ENCODE measurements around the gene TCP1.
"Not testable (repeated sequence)": the region's sequence is repeated elsewhere in the genome, so short reads cannot be mapped to it uniquely, and the experiment has no call there.

Gene TCP1

GRCh38 chr6:159754401-159754800 lies 35.0 kb downstream of the TCP1 start:
- Mint-ChIP-seq H3K9me3 (no peaks in the 10 kb centered on the region), H3K27ac (no peak overlapping the region), H3K27me3 (ENCODE audit: low read depth) (no peaks in the 10 kb centered on the region), H3K4me3 (no peak overlapping the region), H3K36me3 (ENCODE audit: low read depth) (peaks cover 58% of the 10 kb centered on the region), H3K4me1 (ENCODE audit: low read depth) (peaks cover 14% of the 10 kb centered on the region)
- no peak for DNase-seq (ENCODE audit: low spot score)

GRCh38 chr6:159753081-159753872 lies 36.1 kb downstream of the TCP1 start:
- no peak for DNase-seq (ENCODE audit: low spot score)
- Mint-ChIP-seq H3K4me3 (no peak overlapping the region), H3K4me1 (ENCODE audit: low read depth) (peaks cover 9% of the 10 kb centered on the region), H3K36me3 (ENCODE audit: low read depth) (peaks cover 64% of the 10 kb centered on the region), H3K9me3 (no peaks in the 10 kb centered on the region), H3K27me3 (ENCODE audit: low read depth) (no peaks in the 10 kb centered on the region), H3K27ac (peak overlapping the region; percentile 5)

GRCh38 chr6:159751448-159751847 lies 38.0 kb downstream of the TCP1 start:
- H3K4me3 Mint-ChIP-seq: no peak overlapping the region
- no peaks in the 10 kb centered on the region for H3K27me3 Mint-ChIP-seq (ENCODE audit: low read depth)
- no peak overlapping the region for H3K27ac Mint-ChIP-seq
- DNase-seq (ENCODE audit: low spot score): no peak
- peaks cover 5% of the 10 kb centered on the region for H3K4me1 Mint-ChIP-seq (ENCODE audit: low read depth)
- peaks cover 60% of the 10 kb centered on the region for H3K36me3 Mint-ChIP-seq (ENCODE audit: low read depth)
- no peaks in the 10 kb centered on the region for H3K9me3 Mint-ChIP-seq

- H3K4me3 Mint-ChIP-seq; DNase-seq (ENCODE audit: low spot score); H3K27me3 Mint-ChIP-seq (ENCODE audit: low read depth); H3K4me1 Mint-ChIP-seq (ENCODE audit: low read depth); H3K9me3 Mint-ChIP-seq; H3K27ac Mint-ChIP-seq: not testable (repeated sequence)
- peaks cover 65% of the 10 kb centered on the region for H3K36me3 Mint-ChIP-seq (ENCODE audit: low read depth)
Measured at GRCh38 chr6:159748127-159748526, 41.3 kb downstream of the TCP1 start.

- no peaks in the 10 kb centered on the region for H3K27me3 Mint-ChIP-seq (ENCODE audit: low read depth)
- no peak overlapping the region for H3K27ac Mint-ChIP-seq
- no peak for DNase-seq (ENCODE audit: low spot score)
- H3K36me3 Mint-ChIP-seq (ENCODE audit: low read depth): peaks cover 67% of the 10 kb centered on the region
- H3K4me3 Mint-ChIP-seq: no peak overlapping the region
- H3K9me3 Mint-ChIP-seq: no peaks in the 10 kb centered on the region
- peaks cover 6% of the 10 kb centered on the region for H3K4me1 Mint-ChIP-seq (ENCODE audit: low read depth)
Measured at GRCh38 chr6:159746759-159747158, 42.6 kb downstream of the TCP1 start.

GRCh38 chr6:159745081-159745480 lies 44.3 kb downstream of the TCP1 start:
- Mint-ChIP-seq H3K4me1 (ENCODE audit: low read depth) (peaks cover 10% of the 10 kb centered on the region), H3K27ac (no peak overlapping the region), H3K4me3 (no peak overlapping the region), H3K36me3 (ENCODE audit: low read depth) (peaks cover 73% of the 10 kb centered on the region), H3K9me3 (no peaks in the 10 kb centered on the region), H3K27me3 (ENCODE audit: low read depth) (no peaks in the 10 kb centered on the region)
- DNase-seq (ENCODE audit: low spot score): no peak

GRCh38 chr6:159742165-159742564 lies 47.2 kb downstream of the TCP1 start:
- Mint-ChIP-seq H3K9me3 (no peaks in the 10 kb centered on the region), H3K4me1 (ENCODE audit: low read depth) (peaks cover 16% of the 10 kb centered on the region), H3K27me3 (ENCODE audit: low read depth) (no peaks in the 10 kb centered on the region), H3K4me3 (no peak overlapping the region), H3K36me3 (ENCODE audit: low read depth) (peaks cover 57% of the 10 kb centered on the region), H3K27ac (no peak overlapping the region)
- DNase-seq (ENCODE audit: low spot score): no peak

- H3K4me1 Mint-ChIP-seq (ENCODE audit: low read depth): peaks cover 12% of the 10 kb centered on the region
- no peaks in the 10 kb centered on the region for H3K9me3 Mint-ChIP-seq
- no peaks in the 10 kb centered on the region for H3K27me3 Mint-ChIP-seq (ENCODE audit: low read depth)
- H3K27ac Mint-ChIP-seq: no peak overlapping the region
- peaks cover 39% of the 10 kb centered on the region for H3K36me3 Mint-ChIP-seq (ENCODE audit: low read depth)
- no peak for DNase-seq (ENCODE audit: low spot score)
- no peak overlapping the region for H3K4me3 Mint-ChIP-seq
Measured at GRCh38 chr6:159739341-159739740, 50.1 kb downstream of the TCP1 start.

GRCh38 chr6:159736908-159737307 lies 52.5 kb downstream of the TCP1 start:
- Mint-ChIP-seq H3K27ac (no peak overlapping the region), H3K27me3 (ENCODE audit: low read depth) (no peaks in the 10 kb centered on the region), H3K36me3 (ENCODE audit: low read depth) (peaks cover 25% of the 10 kb centered on the region), H3K9me3 (no peaks in the 10 kb centered on the region), H3K4me1 (ENCODE audit: low read depth) (peaks cover 15% of the 10 kb centered on the region), H3K4me3 (no peak overlapping the region)
- DNase-seq (ENCODE audit: low spot score): no peak

- H3K4me3 Mint-ChIP-seq; H3K27me3 Mint-ChIP-seq (ENCODE audit: low read depth); DNase-seq (ENCODE audit: low spot score); H3K9me3 Mint-ChIP-seq; H3K27ac Mint-ChIP-seq: not testable (repeated sequence)
- peaks cover 33% of the 10 kb centered on the region for H3K4me1 Mint-ChIP-seq (ENCODE audit: low read depth)
- H3K36me3 Mint-ChIP-seq (ENCODE audit: low read depth): peaks cover 30% of the 10 kb centered on the region
Measured at GRCh38 chr6:159733395-159733794, 56.0 kb downstream of the TCP1 start.

GRCh38 chr6:159732550-159732949 lies 56.9 kb downstream of the TCP1 start:
- Mint-ChIP-seq H3K4me1 (ENCODE audit: low read depth) (peaks cover 27% of the 10 kb centered on the region), H3K36me3 (ENCODE audit: low read depth) (peaks cover 28% of the 10 kb centered on the region)
- H3K9me3 Mint-ChIP-seq; H3K4me3 Mint-ChIP-seq; DNase-seq (ENCODE audit: low spot score); H3K27me3 Mint-ChIP-seq (ENCODE audit: low read depth); H3K27ac Mint-ChIP-seq: not testable (repeated sequence)

GRCh38 chr6:159730332-159730676 lies 59.1 kb downstream of the TCP1 start:
- no peak for DNase-seq (ENCODE audit: low spot score)
- Mint-ChIP-seq H3K4me3 (peak overlapping the region; percentile 59), H3K27ac (no peak overlapping the region), H3K36me3 (ENCODE audit: low read depth) (peaks cover 33% of the 10 kb centered on the region), H3K9me3 (no peaks in the 10 kb centered on the region), H3K27me3 (ENCODE audit: low read depth) (no peaks in the 10 kb centered on the region), H3K4me1 (ENCODE audit: low read depth) (peaks cover 34% of the 10 kb centered on the region)

- Mint-ChIP-seq H3K27me3 (ENCODE audit: low read depth) (no peaks in the 10 kb centered on the region), H3K9me3 (no peaks in the 10 kb centered on the region), H3K27ac (peak overlapping the region; percentile 49), H3K4me1 (ENCODE audit: low read depth) (peaks cover 38% of the 10 kb centered on the region), H3K36me3 (ENCODE audit: low read depth) (peaks cover 33% of the 10 kb centered on the region), H3K4me3 (peak overlapping the region; percentile 86)
- DNase-seq (ENCODE audit: low spot score): no peak
Measured at GRCh38 chr6:159729598-159730331, 59.6 kb downstream of the TCP1 start.

GRCh38 chr6:159728531-159728964 lies 60.9 kb downstream of the TCP1 start:
- Mint-ChIP-seq H3K27ac (peak overlapping the region; percentile 91), H3K4me3 (peak overlapping the region; percentile 86), H3K4me1 (ENCODE audit: low read depth) (peaks cover 38% of the 10 kb centered on the region), H3K9me3 (no peaks in the 10 kb centered on the region), H3K36me3 (ENCODE audit: low read depth) (peaks cover 40% of the 10 kb centered on the region), H3K27me3 (ENCODE audit: low read depth) (no peaks in the 10 kb centered on the region)
- no peak for DNase-seq (ENCODE audit: low spot score)

Measured in T-helper 2 cell treated with Interferon-gamma antibody and Interleukin-4, amounts not matched to agents 5 μg/mL and 100 μg/mL, for 36 hours (primary cell).